GM18498 (cell line): Measurements from ENCODE around the gene DTX4.

ENCODE experiments used
- ATAC-seq: cut with Tn5 transposase; IDR thresholded peaks from one replicate; pipeline ENCODE4 v1.9.1; 2021; ENCODE audit warnings: mild to moderate bottlenecking, moderate library complexity; ENCODE audit not compliant: unreplicated experiment

The DTX4 gene

GRCh38 chr11:59172345-59173079, 580 bp downstream of the DTX4 start:
- peak; percentile 35 for ATAC-seq

- ATAC-seq = no peak
These were observed 1.4 kb downstream of the DTX4 start for GRCh38 chr11:59173080-59173963.

GRCh38 chr11:59173964-59174663, 2.2 kb downstream of the DTX4 start:
- ATAC-seq = no peak

GRCh38 chr11:59174664-59175033, 2.7 kb downstream of the DTX4 start:
- ATAC-seq = no peak

GRCh38 chr11:59175091-59175501, 3.2 kb downstream of the DTX4 start:
- ATAC-seq = no peak

- no peak for ATAC-seq
These were observed 4.4 kb downstream of the DTX4 start for GRCh38 chr11:59176330-59176729.

- no peak for ATAC-seq
These were observed 6.5 kb downstream of the DTX4 start for GRCh38 chr11:59178402-59178801.

GRCh38 chr11:59179121-59179520, 7.2 kb downstream of the DTX4 start:
- no peak for ATAC-seq

GRCh38 chr11:59180168-59180776, 8.3 kb downstream of the DTX4 start:
- no peak for ATAC-seq

- no peak for ATAC-seq
These were observed 9.0 kb downstream of the DTX4 start for GRCh38 chr11:59180907-59181306.

GRCh38 chr11:59181746-59182456, 10.0 kb downstream of the DTX4 start:
- no peak for ATAC-seq

GRCh38 chr11:59182457-59183151, 10.7 kb downstream of the DTX4 start:
- ATAC-seq = peak; percentile 53

GRCh38 chr11:59183771-59184170, 11.8 kb downstream of the DTX4 start:
- no peak for ATAC-seq

GRCh38 chr11:59184691-59185339, 12.9 kb downstream of the DTX4 start:
- no peak for ATAC-seq

- no peak for ATAC-seq
These were observed 13.5 kb downstream of the DTX4 start for GRCh38 chr11:59185386-59185945.

- ATAC-seq = peak; percentile 66
These were observed 14.2 kb downstream of the DTX4 start for GRCh38 chr11:59186130-59186594.

GRCh38 chr11:59187035-59187434, 15.1 kb downstream of the DTX4 start:
- ATAC-seq = no peak

- no peak for ATAC-seq
These were observed 15.7 kb downstream of the DTX4 start for GRCh38 chr11:59187587-59187986.

- ATAC-seq = no peak
These were observed 17.0 kb downstream of the DTX4 start for GRCh38 chr11:59188954-59189353.
